GM23248 (cell line): ENCODE results near the gene ATP1A2. TPM values are rescaled to one million over a fixed set of nuclear protein-coding genes. Genes with fewer than 3 reads are reported as not detected.

Experiments
- DNase-seq: peaks from one replicate; pipeline ENCODE4 v3.0.0-alpha.2; 2015
- H2AFZ ChIP-seq: fragments of 200-600 bp; sonication (generic); 2 replicates; pipeline ENCODE4 v1.6.1; 2016; ENCODE audit warnings: antibody characterized with exemption
- H3F3A ChIP-seq: fragments of 200-600 bp; sonication (generic); 2 replicates; pipeline ENCODE4 v1.6.1; 2016; ENCODE audit warnings: mild to moderate bottlenecking, antibody characterized with exemption, mixed run types; ENCODE audit not compliant: insufficient read depth
- H3K27ac ChIP-seq: fragments of 200-600 bp; sonication (generic); 2 replicates; pipeline ENCODE4 v1.5.1; 2016; ENCODE audit warnings: mild to moderate bottlenecking
- H3K27me3 ChIP-seq: fragments of 200-600 bp; sonication (generic); replicated peaks from 2 replicates; pipeline ENCODE4 v1.6.1; 2016; ENCODE audit warnings: mild to moderate bottlenecking; ENCODE audit not compliant: insufficient read depth
- H3K36me3 ChIP-seq: fragments of 200-600 bp; sonication (generic); 2 replicates; pipeline ENCODE4 v1.6.1; 2016; ENCODE audit warnings: low read depth, mild to moderate bottlenecking
- H3K4me1 ChIP-seq: fragments of 200-600 bp; sonication (generic); 2 replicates; pipeline ENCODE4 v1.6.1; 2016; ENCODE audit warnings: mild to moderate bottlenecking; ENCODE audit not compliant: insufficient read depth
- H3K4me2 ChIP-seq: fragments of 200-600 bp; sonication (generic); one replicate; pipeline ENCODE4 v1.6.1; 2016; ENCODE audit warnings: mild to moderate bottlenecking; ENCODE audit not compliant: unreplicated experiment
- H3K4me3 ChIP-seq: fragments of 200-600 bp; sonication (generic); 2 replicates; pipeline ENCODE4 v1.5.1; 2016; ENCODE audit warnings: mild to moderate bottlenecking
- H3K79me2 ChIP-seq: fragments of 200-600 bp; sonication (generic); 2 replicates; pipeline ENCODE4 v1.6.1; 2016; ENCODE audit warnings: mild to moderate bottlenecking; ENCODE audit not compliant: insufficient read depth
- H3K9ac ChIP-seq: fragments of 200-600 bp; sonication (generic); 2 replicates; pipeline ENCODE4 v1.6.1; 2016; ENCODE audit warnings: mild to moderate bottlenecking
- H3K9me2 ChIP-seq: fragments of 200-600 bp; sonication (generic); 2 replicates; pipeline ENCODE4 v1.6.1; 2016; ENCODE audit warnings: mixed run types, mild to moderate bottlenecking, moderate library complexity; ENCODE audit not compliant: insufficient read depth
- H3K9me3 ChIP-seq: fragments of 200-600 bp; sonication (generic); one replicate; pipeline ENCODE4 v1.6.1; 2017; ENCODE audit warnings: low read depth
- H4K20me1 ChIP-seq: fragments of 200-600 bp; sonication (generic); 2 replicates; pipeline ENCODE4 v1.6.0; 2016; ENCODE audit not compliant: insufficient read depth
- EZH2 ChIP-seq: fragments of 200-600 bp; sonication (generic); IDR thresholded peaks from 2 replicates; pipeline ENCODE4 v1.6.1; 2018; ENCODE audit warnings: antibody characterized with exemption, mild to moderate bottlenecking; ENCODE audit not compliant: insufficient read depth, poor library complexity, severe bottlenecking
- EZH2phosphoT487 ChIP-seq: fragments of 200-600 bp; sonication (generic); IDR thresholded peaks from 2 replicates; pipeline ENCODE4 v1.6.1; 2018; ENCODE audit warnings: antibody characterized with exemption, moderate library complexity, mild to moderate bottlenecking, low read depth; ENCODE audit not compliant: insufficient read depth
- WGBS, 2 experiments: methylation state at CpG; one replicate each; pipeline ENCODE4 v1.1.6; 2015 to 2017; ENCODE audit warnings: low lambda C conversion rate in 2 of 2, low coverage in 1 of 2; ENCODE audit errors: missing lambda C conversion rate in 2 of 2; 5-methylcytosine and 5-hydroxymethylcytosine counted together
- in situ Hi-C: fragments of 300-500 bp; cut with MboI; formaldehyde crosslinking; loops from 2 replicates; pipeline ENCODE4 v1.15.0; 2020
- polyA plus RNA-seq: library from polyadenylated mRNA; unstranded; fragments of >200 nt; fragmentation: Nextera tagmentation; extraction: Ambion mirVana; gene quantifications from 2 replicates; pipeline ENCODE4 v1.2.1, GENCODE V29; 2016
- total RNA-seq: library from RNA; depleted of rRNA; stranded (reverse); fragments of >200 nt; shearing (Covaris generic); gene quantifications from 2 replicates; pipeline ENCODE4 v1.2.3, GENCODE V29; 2014

The ATP1A2 gene
- total and polyA plus RNA-seq, 2 experiments from 2014 or later: 0.11 to 0.14 TPM

- H3K9me3 ChIP-seq: no peaks in the 10 kb centered on the region
- peak overlapping the region; percentile 18 for H3K4me2 ChIP-seq
- in situ Hi-C loops: no loop called here
- H3K9me2 ChIP-seq: no peaks in the 10 kb centered on the region
- peak; percentile 50 for DNase-seq
- no peak overlapping the region for H3K4me3 ChIP-seq
- no peak overlapping the region for H3K27ac ChIP-seq
- no peaks in the 10 kb centered on the region for H3F3A ChIP-seq
- no peaks in the 10 kb centered on the region for H3K27me3 ChIP-seq
- WGBS, 2 experiments: 61 to 65% methylated on average over 13 of the region's 13 CpGs
- no peaks in the 10 kb centered on the region for H3K79me2 ChIP-seq
- H3K9ac ChIP-seq: no peak overlapping the region
- peaks cover 8% of the 10 kb centered on the region for H3K4me1 ChIP-seq
- H3K36me3 ChIP-seq: no peaks in the 10 kb centered on the region
- H4K20me1 ChIP-seq: no peaks in the 10 kb centered on the region
- no peak overlapping the region for H2AFZ ChIP-seq
- TF ChIP-seq EZH2: no peak
- TF ChIP-seq EZH2phosphoT487: no peak
Measured at GRCh38 chr1:160168609-160169369, 53.2 kb downstream of the ATP1A2 start.

GRCh38 chr1:160169553-160170399 is 54.2 kb downstream of the ATP1A2 start:
- no peaks in the 10 kb centered on the region for H4K20me1 ChIP-seq
- no peak overlapping the region for H3K9ac ChIP-seq
- no peaks in the 10 kb centered on the region for H3K9me3 ChIP-seq
- no peaks in the 10 kb centered on the region for H3K27me3 ChIP-seq
- in situ Hi-C loops: no loop called here
- no peaks in the 10 kb centered on the region for H3K36me3 ChIP-seq
- 72 to 75% methylated on average over 15 of the region's 15 CpGs for WGBS, 2 experiments
- H3F3A ChIP-seq: no peaks in the 10 kb centered on the region
- H3K9me2 ChIP-seq: no peaks in the 10 kb centered on the region
- no peaks in the 10 kb centered on the region for H3K79me2 ChIP-seq
- H3K4me1 ChIP-seq: peaks cover 8% of the 10 kb centered on the region
- TF ChIP-seq EZH2phosphoT487 (no peak), EZH2 (no peak)
- H3K4me2 ChIP-seq: no peak overlapping the region
- H2AFZ ChIP-seq: no peak overlapping the region
- H3K4me3 ChIP-seq: no peak overlapping the region
- no peak overlapping the region for H3K27ac ChIP-seq
- no peak for DNase-seq

GRCh38 chr1:160171354-160171753 is 55.8 kb downstream of the ATP1A2 start:
- TF ChIP-seq EZH2 (no peak), EZH2phosphoT487 (no peak)
- WGBS, 2 experiments: 65 to 67% methylated on average over 4 of the region's 4 CpGs
- no peaks in the 10 kb centered on the region for H3K9me2 ChIP-seq
- peak overlapping the region; percentile 38 for H3K4me2 ChIP-seq
- H3K27ac ChIP-seq: no peak overlapping the region
- H3K4me3 ChIP-seq: no peak overlapping the region
- no peak overlapping the region for H3K9ac ChIP-seq
- H3K27me3 ChIP-seq: no peaks in the 10 kb centered on the region
- H4K20me1 ChIP-seq: no peaks in the 10 kb centered on the region
- H3F3A ChIP-seq: no peaks in the 10 kb centered on the region
- no peaks in the 10 kb centered on the region for H3K36me3 ChIP-seq
- H3K79me2 ChIP-seq: no peaks in the 10 kb centered on the region
- in situ Hi-C loops: no loop called here
- DNase-seq: peak; percentile 80
- H2AFZ ChIP-seq: no peak overlapping the region
- peaks cover 8% of the 10 kb centered on the region for H3K4me1 ChIP-seq
- no peaks in the 10 kb centered on the region for H3K9me3 ChIP-seq

GRCh38 chr1:160171980-160172379 is 56.4 kb downstream of the ATP1A2 start:
- DNase-seq: no peak

More at GRCh38 chr1:160171980-160172379, 56.4 kb downstream of the ATP1A2 start:
- Histone ChIP-seq H3K9me3 (no peaks in the 10 kb centered on the region), H3K4me3 (no peak overlapping the region), H4K20me1 (no peaks in the 10 kb centered on the region), H3K79me2 (no peaks in the 10 kb centered on the region), H3F3A (no peaks in the 10 kb centered on the region), H3K36me3 (no peaks in the 10 kb centered on the region), H3K27ac (no peak overlapping the region), H3K4me2 (no peak overlapping the region), H3K9me2 (no peaks in the 10 kb centered on the region), H2AFZ (no peak overlapping the region), H3K9ac (no peak overlapping the region), H3K27me3 (no peaks in the 10 kb centered on the region), H3K4me1 (peaks cover 8% of the 10 kb centered on the region)
- 57 to 59% methylated on average over 9 of the region's 9 CpGs for WGBS, 2 experiments
- in situ Hi-C loops: no loop called here
- TF ChIP-seq EZH2phosphoT487 (no peak), EZH2 (no peak)
